ENCODE results near the gene CCDC137.
"Not testable (repeated sequence)": the region's sequence is repeated elsewhere in the genome, so short reads cannot be mapped to it uniquely, and the experiment has no call there.

CCDC137 gene

GRCh38 chr17:81651692-81652091 is 14.8 kb upstream of the CCDC137 start:
- no peak for DNase-seq

GRCh38 chr17:81652906-81653771 is 13.4 kb upstream of the CCDC137 start:
- no peak for DNase-seq

DNA sequence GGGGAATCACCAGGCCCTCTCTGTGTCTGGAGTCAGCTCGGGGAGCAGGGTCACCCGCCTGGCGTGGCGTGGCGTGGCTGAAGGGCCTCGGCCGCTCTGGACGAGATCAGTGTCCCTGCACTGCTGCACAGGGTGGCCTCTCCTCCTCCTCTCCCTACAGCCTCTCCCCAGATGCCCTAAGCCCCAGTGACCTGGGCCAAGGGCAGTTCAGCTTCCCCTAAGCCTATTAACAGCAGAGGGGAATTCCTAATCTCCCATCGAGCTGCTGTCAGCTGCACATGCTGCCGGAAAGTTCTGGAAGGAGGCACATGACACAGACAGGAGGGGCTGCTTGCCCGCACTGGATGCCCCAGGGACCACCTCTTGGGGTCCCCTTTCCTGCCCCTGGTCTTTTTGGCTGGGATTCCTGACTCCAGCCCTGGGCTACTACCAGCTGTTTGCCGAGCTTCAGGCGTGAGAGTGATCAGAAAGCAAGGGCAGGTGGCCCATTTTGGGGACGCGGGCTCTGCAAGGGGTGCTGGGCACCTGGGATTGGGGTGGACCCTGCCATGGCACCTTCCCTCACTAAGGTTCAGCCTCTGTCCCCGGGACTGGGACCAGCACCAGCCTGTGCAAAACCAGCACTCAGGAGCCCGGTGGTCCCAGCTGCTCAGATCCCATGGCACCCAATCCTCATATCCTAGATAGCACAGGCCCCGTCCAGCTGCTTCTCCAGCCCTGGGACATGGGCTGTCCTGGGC is 11.0 kb upstream of the CCDC137 start:
- DNase-seq: no peak

DNA sequence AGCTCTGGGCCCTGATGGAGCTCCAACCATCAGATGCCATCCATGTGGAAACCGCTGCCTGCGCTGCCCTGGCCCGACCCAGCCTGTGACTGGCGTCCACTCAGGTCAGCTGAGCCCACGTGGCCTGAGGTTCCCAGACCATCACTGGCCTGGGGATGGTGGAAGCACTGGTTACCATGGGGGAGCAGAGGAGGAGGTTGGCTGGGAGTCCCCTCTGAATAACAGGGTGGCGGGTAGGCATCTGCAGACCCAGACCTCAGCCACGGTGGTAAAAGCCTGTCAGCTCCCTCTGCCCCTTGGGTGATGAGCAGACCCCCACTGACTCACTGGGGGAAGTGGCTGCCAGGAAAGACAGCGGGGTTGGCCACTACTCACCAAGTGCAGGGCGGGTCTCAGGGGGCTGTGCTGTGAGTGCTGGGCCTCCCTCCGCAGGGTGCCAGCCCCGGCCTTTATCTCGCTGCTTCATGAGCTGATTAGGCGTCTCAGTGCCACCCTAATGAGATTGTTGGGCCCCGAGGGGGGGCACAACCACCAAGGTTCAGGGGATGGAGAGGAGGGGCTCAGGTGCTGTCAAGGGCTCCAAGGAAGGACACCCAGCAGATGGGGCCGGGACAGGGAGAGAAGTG is 10.3 kb upstream of the CCDC137 start, which contains the start of gene PDE6G:
Gene PDE6G, minus strand, starts transcription at position 425 of the 626 bp plus-strand sequence. CDS start 3,237 bp downstream, outside the sequence.
- no peak for DNase-seq

- no peak for DNase-seq
Measured at GRCh38 chr17:81656835-81657234, 9.7 kb upstream of the CCDC137 start.

- no peak for DNase-seq
Measured at GRCh38 chr17:81659038-81659437, 7.5 kb upstream of the CCDC137 start.

DNA sequence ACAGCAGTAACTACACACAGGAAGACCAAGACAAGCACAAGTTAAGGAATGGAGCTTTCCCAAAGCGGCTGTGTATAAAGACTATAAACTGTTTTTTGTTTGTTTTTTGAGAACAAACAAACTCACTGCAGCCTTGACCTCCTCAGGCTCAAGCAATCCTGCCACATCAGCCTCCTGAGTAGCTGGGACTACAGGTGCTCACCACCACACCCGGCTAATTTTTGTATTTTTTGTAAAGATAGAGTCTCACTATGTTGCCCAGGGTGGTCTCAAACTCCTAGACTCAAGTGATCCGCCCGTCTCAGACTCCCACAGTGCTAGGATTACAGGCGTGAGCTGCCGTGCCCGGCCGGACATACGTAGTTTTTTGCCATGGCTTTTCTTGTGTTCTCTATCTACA is 6.1 kb upstream of the CCDC137 start:
- DNase-seq: no peak

GRCh38 chr17:81662002-81662401 is 4.5 kb upstream of the CCDC137 start:
- no peak for DNase-seq

GRCh38 chr17:81664051-81664470 is 2.5 kb upstream of the CCDC137 start:
- DNase-seq: no peak

- no peak for DNase-seq
Measured at GRCh38 chr17:81665205-81666091, 1.1 kb upstream of the CCDC137 start.

DNA sequence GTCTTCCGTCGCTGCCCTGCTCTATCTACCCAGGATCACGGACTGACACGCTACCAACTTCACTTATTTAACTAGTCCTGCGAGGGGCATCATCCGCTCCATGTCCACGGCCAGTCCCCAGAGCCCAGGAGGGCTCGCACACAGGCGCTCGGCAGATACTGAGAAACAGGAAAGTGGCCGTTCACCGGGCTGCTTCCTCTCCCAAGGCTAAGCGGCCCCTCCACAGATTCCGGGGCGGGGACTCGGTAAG is 520 bp upstream of the CCDC137 start:
- peak; percentile 10 for DNase-seq

GRCh38 chr17:81667754-81668153 is 1.2 kb downstream of the CCDC137 start:
- DNase-seq: no peak

- DNase-seq: no peak
Measured at GRCh38 chr17:81672504-81672903, 6.0 kb downstream of the CCDC137 start.

DNA sequence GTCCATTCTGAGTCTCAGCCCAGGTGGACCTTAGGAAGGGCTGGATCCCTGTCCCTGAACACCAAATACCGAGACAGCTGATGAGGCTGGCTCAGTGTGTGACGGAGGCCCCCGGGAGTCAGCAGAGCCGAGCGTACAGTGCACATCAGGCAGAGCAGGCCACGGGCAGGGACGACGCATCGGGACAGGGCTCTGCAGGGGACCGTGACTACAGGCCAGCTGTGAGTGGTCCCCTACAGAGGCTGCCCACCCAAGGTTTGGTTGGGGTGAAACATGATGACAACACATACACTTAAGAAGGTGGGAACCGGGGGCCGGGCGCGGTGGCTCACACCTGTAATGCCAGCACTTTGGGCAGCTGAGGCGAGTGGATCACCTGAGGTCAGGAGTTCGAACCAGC is 6.4 kb downstream of the CCDC137 start:
- no peak for DNase-seq

- no peak for DNase-seq
Measured at GRCh38 chr17:81673561-81674258, 7.2 kb downstream of the CCDC137 start.

DNA sequence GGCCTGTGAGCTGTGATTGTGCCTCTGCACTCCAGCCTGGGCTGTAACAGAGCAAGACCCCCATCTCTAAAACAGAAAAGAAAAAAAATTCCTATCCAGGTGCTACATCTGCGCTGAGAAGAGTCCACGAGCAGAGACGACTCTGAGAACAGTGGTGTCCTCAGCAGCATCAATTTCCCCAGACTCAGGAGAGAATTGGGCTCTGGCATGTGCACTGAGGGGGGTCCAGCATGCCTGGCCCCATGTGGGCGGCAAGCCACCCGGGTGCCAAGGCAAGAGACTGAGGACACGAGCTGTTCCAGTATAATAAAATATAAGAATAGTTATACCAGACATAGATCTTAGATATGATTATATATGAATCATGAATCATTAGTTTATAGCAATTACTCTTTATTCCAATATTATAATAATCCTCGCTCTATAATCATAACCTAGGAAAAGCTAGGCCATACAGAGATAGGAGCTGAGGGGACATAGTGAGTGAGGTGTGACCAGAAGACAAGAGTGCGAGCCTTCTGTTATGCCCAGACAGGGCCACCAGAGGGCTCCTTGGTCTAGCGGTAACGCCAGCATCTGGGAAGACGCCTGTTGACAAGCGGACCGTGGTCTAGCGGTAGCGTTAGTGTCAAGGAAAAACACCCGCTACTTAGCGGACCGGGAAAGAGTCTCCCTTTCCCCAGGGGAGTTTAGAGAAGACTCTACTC is 9.1 kb downstream of the CCDC137 start:
- not testable (repeated sequence) for DNase-seq

GRCh38 chr17:81676906-81677305 is 10.4 kb downstream of the CCDC137 start:
- no peak for DNase-seq

DNA sequence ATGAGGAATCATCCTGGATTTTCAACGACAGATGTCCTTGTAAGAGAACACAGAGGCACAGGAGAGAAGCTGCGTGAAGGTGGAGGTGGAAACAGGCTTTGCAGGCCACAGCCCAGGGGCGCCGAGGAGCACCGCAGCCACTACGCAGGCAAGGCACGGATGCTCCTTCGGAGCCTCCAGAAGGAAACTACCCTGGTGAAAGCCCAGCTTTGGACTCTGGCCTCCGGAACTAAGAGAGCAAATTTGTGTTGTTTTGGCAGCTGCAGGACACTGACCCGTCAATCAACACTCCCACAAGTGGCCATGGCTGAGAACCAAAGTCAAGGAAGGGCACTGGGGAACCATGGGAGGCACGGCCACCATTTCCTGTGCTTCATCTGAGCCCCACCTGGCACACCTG is 13.6 kb downstream of the CCDC137 start:
- DNase-seq: no peak

DNA sequence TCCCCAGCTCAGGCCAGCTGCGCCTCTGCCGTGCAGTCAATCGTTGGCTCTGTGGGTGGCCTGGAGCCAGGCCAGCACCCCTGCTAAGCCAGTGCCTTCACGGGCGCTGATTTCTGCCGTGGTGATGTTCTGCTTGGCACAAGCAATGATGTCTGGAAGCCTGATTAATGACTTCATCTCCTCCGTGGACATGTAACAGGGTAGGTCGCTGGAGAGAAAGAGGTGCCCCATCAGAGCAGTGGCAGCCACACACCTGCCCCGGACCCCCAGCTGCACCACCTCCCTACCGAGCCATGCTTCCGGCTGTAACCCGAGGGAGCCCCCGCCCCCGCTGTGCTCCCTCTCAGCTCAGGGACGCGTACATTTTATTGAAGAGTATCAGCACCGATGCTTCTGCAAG is 15.1 kb downstream of the CCDC137 start:
- DNase-seq: peak; percentile 5

GRCh38 chr17:81682565-81683207 is 16.1 kb downstream of the CCDC137 start:
- DNase-seq: no peak

DNA sequence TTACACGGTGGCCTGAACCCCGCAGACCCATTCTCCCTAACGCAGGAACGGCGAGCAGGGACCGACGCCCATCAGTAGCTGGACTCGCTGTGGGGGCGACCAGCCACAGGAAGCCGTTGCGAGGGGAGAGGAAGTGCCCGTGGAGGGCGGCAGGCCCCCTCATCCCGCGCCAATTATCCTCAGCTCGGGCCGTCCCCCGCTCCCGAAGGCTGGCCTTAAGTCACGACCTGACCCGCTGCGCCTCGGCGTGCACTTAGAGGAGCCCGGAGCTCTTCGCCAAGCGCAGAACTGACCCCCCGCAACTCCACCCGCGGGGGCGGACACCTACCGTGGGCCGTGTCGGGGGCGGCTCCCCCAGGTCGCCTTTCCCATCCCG is 16.7 kb downstream of the CCDC137 start:
- no peak for DNase-seq
